Stimulated activated CD8-positive, alpha-beta memory T cell treated with anti-CD3 and anti-CD28 coated beads, Interleukin-2, amount 100 ng/mL, for 48 hours (primary cell): ENCODE results near the gene AMZ1.

Experiments
- DNase-seq, 2 donors: peaks; one replicate each; pipeline ENCODE4 v3.0.0-alpha.2; 2020; ENCODE audit warnings: low read depth in 2 of 2

The AMZ1 gene

GRCh38 chr7:2750004-2750407 lies 62.0 kb downstream of the AMZ1 start:
- DNase-seq: no peak

- DNase-seq: no peak
Observed at GRCh38 chr7:2751086-2751485, 63.1 kb downstream of the AMZ1 start.

DNA sequence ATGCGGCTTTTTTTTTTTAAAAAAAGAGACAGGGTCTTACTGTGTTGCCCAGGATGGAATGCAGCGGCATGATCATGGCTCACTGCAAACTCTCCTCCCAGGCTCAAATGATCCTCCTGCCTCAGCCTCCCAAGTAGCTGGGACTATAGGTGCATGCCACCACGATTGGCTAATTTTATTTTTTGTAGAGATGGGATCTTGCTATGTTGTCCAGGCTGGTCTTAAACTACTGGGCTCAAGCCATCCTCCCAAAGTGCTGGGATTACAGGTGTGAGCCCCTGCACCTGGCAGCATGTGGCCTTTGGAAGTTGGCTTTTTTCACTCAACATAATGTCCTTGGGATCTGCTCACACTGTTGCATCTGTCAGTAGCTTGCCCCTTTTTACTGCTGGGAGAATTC lies 65.1 kb downstream of the AMZ1 start:
- DNase-seq: no peak

DNA sequence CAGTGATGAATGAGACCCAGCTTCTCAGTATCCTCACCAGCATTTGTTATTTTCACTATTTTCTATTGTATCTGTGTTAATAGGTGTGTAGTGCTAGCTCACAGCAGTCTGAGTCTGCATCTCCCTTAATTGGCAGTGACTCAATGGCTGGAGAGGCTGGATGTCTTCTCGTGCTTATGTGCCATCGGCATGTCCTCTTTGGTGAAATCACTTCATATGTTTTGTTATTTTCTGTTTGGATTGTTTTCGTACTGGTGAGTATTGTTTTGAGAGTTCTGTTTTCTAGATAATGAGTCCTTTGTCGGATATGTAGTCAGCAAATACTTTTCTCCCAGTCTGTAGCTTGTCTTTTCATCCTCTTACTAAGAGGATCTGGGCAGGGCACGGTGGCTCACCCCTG lies 66.1 kb downstream of the AMZ1 start:
- no peak for DNase-seq

DNA sequence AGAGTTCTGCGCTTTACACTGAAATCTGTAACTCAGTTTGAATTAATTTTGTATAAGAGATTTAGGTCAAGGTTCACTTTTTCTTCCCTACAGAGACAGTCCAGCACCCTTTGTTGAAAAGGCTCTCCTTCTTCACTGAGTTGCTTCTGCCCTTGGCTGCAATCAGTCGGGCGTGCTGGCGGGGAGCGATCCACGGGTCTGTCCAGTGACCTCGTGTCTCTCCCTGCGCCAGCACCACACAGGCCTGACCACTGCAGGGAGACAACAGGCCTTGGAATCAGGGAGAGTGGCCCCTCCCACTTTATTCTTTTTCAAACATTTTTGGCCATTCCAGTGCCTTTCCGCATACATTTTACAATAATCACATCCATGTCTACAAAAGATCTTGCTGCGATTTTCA lies 66.9 kb downstream of the AMZ1 start:
- DNase-seq: no peak

DNA sequence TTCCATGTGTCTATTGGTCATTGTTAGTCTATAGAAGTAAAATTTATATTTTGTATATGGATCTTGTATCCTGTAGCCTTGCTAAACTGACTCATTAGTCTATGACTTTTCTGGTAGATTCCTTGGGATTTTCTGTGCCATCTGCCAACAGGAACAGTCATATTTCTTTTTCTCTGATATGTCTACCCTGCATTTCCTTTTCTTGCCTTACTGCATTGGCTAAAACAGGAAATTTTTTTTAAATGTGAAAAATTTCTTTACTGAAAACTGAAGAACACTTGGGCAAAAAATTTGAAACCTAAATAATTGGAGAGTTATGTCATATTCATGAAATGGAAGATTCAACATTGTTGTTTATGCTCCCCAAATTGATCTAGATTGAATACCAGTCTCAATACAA lies 67.5 kb downstream of the AMZ1 start:
- DNase-seq: no peak

DNA sequence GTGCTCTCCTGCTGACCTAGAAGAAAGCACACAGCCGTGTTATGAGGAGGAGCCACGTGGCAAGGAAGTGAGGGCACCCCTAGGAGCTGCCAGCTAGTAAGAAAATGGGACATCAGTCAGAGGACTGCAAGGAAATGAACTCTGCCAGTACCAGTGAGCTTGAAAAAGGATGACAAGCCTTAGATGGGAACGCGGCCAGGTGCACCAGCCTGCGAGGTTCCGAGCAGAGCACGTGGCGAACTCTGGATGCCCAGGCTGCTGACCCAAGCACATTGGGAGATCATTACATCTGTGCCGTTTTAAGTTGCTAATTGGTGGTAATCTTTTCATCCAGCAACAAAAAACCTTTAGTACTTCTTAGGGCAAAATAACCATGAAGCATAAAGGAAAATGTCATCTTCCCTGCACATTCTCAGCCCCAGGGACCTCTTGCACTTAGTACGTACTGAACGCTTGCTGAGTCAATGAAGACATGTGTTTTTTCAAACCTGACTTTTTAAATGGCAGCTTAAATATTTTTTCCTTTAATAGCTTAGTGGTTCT lies 69.4 kb downstream of the AMZ1 start:
- no peak for DNase-seq

GRCh38 chr7:2757904-2758672 lies 70.1 kb downstream of the AMZ1 start:
- peak; percentile 46 to 67 for DNase-seq

- no peak for DNase-seq
Observed at GRCh38 chr7:2758673-2759616, 70.9 kb downstream of the AMZ1 start.

DNA sequence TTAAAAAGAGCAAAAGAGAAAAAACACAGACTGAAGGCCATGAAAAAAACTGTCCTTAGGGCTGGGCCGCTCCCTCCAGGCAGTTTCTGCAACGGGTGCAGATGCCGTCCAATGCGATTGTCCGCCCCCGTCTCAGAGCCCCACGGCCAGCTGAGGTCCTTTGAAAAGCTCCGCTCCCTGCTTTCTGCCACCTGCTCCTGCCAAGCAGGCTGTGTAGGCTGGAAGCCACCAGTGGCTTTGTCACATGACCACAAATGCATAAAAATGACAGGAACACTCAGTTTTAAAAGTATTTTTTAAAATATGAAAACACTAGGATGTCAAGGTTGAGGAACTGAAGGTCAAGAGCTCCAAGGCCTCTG lies 71.7 kb downstream of the AMZ1 start:
- DNase-seq: no peak

DNA sequence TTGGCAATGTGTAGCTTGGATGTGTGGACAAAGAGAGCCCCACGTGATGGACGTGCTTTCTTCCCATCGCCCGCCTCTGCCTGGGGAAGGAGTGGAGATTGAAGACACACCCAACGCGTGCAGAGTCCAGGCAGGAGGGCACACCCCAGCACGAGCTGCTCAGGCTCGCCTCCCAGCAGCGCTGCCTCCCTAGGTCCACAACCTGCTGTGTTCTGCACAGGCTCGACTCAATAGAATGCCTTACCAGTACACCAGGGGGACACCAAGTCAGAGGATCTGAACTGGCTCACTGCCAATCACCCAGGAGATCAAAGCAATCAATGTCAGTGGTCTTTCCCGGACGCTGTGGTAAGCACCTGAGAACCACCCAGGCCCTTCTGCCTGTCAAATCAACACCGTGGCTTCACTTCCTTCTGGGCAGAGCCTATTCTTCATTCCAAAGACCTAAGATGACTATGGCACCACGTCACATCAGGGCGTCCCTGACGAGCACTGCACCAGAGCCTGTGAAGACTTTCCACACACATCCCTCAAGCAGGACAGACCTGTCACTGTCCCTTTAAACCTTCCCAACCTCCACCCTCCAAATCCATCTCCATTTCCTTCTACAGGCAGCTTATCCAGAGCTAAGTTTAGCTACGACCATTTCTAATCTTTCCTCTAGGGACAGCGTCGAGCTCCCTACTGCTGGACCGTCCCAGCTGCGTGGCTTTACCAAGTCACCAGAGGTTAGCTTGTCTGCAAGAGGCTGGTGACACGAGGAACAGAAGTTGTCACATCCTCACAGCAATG lies 72.3 kb downstream of the AMZ1 start:
- no peak for DNase-seq

- no peak for DNase-seq
Observed at GRCh38 chr7:2761131-2761624, 73.2 kb downstream of the AMZ1 start.

- no peak for DNase-seq
Observed at GRCh38 chr7:2761801-2762497, 73.9 kb downstream of the AMZ1 start.

DNA sequence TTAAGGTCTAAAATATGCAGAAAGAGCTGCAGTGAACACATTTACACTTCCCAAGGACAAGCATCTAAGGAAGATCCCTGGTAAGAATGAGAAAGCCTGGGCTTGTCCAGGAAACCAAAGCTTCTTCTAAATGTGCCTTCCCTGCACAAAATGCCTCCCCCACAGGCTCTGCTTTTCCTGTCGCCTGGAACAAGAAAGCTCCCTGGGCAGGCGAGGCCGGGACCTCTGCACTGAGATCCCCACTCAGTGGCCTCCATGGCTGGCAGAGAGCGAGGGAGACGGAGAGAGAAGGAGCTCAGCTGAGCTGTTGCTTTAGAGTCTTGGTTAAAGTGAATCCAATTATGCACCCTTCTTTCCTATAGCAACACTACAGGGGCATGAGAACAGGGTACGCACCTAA lies 75.6 kb downstream of the AMZ1 start:
- DNase-seq: no peak

- DNase-seq: no peak
Observed at GRCh38 chr7:2764621-2765020, 76.6 kb downstream of the AMZ1 start.
